Measurements from ENCODE around the gene GABRB3.

Gene GABRB3

DNA sequence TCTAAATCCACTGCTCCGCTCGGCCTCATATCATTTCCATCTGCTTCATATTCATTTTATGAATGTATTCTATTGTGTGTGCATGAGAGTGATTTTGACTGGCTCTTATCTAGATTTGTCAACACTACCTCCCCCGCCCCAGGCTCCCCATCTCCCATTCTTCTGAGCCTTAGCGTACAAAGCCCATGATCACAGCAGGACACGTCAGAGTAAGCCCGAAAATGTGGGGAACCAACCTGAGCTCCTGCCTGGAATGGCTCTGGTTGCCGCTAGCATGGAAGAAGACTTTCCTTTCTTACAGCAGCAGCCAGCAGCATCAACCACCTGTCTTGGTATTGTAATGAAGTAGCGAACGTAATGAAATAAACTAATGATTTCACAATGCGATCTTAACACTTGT lies 61.4 kb downstream of the GABRB3 start:
- DNase-seq (ENCODE audit: low read depth): no peak
- no peak overlapping the region for H3K4me3 ChIP-seq (replicated peaks; ENCODE audit: low read depth, low read length)
- TF ChIP-seq, protein P1, sequence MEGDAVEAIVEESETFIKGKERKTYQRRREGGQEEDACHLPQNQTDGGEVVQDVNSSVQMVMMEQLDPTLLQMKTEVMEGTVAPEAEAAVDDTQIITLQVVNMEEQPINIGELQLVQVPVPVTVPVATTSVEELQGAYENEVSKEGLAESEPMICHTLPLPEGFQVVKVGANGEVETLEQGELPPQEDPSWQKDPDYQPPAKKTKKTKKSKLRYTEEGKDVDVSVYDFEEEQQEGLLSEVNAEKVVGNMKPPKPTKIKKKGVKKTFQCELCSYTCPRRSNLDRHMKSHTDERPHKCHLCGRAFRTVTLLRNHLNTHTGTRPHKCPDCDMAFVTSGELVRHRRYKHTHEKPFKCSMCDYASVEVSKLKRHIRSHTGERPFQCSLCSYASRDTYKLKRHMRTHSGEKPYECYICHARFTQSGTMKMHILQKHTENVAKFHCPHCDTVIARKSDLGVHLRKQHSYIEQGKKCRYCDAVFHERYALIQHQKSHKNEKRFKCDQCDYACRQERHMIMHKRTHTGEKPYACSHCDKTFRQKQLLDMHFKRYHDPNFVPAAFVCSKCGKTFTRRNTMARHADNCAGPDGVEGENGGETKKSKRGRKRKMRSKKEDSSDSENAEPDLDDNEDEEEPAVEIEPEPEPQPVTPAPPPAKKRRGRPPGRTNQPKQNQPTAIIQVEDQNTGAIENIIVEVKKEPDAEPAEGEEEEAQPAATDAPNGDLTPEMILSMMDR (IDR thresholded peaks at IDR 0.05; ENCODE audit: low read length, missing control alignments): no peak

DNA sequence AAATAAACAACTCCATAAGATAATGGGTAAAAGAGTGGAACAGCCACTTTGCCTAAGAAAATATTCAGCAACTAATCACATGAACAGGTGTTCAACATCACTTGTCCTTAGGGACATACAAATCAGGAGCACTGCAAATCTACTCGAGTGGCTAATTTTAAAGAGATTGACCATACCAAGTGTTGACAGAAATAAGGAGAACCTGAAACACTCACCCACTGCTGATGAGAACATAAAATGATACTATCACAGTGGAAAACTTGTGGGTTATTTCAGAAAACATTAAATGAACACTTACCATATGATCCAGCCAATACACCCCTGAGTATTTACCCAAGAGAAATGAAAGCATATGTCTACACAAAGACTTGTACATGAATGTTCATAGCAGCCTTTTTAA lies 70.5 kb downstream of the GABRB3 start:
- no peak overlapping the region for H3K4me3 ChIP-seq (replicated peaks; ENCODE audit: low read depth, low read length)
- DNase-seq (ENCODE audit: low read depth): no peak
- TF ChIP-seq, protein P1 (IDR thresholded peaks at IDR 0.05; ENCODE audit: low read length, missing control alignments): no peak

DNA sequence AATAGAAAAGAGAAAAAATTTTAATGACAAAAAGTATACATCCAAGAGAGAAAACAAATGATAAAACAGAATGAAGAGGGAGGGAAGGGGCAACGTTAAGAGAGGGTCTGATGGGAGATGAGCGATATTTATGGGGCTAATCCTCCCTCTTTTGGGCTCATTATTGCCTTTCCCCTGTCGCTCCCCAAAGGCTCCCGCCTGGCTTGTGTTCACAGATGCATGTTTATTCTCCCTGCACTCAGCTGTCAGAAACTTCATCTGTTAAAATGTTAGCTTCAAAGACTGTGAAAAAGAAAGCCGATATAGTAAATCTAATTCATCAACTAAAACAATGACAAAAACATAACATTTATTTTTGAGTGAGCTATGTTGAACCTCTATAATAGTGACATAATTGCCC lies 74.3 kb downstream of the GABRB3 start:
- TF ChIP-seq, protein P1 (IDR thresholded peaks at IDR 0.05; ENCODE audit: low read length, missing control alignments): no peak
- H3K4me3 ChIP-seq (replicated peaks; ENCODE audit: low read depth, low read length): no peak overlapping the region
- no peak for DNase-seq (ENCODE audit: low read depth)

DNA sequence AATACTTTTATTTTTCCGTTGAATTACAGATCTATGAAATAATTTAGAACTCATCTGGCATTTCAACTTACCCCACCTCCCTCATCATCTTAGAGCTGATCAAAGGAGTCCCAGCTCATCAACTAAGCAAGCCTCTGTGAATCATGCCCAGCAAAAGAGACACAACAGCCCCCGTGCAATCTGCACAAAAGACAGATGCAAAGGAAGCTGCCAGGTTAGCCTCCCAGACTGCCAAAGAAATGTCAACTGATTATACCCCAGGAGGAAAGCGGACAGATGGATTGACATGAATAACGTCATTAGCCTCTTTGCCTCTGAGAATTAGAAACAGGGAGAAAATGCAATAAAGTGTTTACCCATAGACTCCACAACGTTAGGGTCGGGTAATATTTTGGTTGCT lies 75.0 kb downstream of the GABRB3 start:
- TF ChIP-seq, protein P1 (IDR thresholded peaks at IDR 0.05; ENCODE audit: low read length, missing control alignments): no peak
- no peak overlapping the region for H3K4me3 ChIP-seq (replicated peaks; ENCODE audit: low read depth, low read length)
- DNase-seq (ENCODE audit: low read depth): no peak

DNA sequence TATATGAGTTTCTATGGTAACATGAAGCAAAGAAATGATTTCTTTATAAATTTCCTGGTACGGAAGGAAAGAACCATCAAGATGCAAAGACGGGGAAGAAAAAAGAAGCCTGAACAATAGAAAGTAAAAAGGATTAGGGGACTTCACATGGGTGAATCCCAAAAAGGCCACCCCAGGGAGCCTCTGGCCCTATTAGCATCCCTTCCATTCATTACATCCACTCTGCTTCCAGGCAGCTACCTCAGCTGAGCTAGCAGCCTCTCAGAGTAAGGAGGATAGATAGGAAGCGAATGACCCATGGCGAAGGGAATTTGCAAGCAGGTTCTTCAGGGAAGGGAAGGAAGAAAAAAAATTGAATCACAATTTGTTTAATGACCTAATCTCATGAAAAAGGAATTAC lies 81.6 kb downstream of the GABRB3 start:
- TF ChIP-seq, protein P1 (IDR thresholded peaks at IDR 0.05; ENCODE audit: low read length, missing control alignments): no peak
- no peak overlapping the region for H3K4me3 ChIP-seq (replicated peaks; ENCODE audit: low read depth, low read length)

DNA sequence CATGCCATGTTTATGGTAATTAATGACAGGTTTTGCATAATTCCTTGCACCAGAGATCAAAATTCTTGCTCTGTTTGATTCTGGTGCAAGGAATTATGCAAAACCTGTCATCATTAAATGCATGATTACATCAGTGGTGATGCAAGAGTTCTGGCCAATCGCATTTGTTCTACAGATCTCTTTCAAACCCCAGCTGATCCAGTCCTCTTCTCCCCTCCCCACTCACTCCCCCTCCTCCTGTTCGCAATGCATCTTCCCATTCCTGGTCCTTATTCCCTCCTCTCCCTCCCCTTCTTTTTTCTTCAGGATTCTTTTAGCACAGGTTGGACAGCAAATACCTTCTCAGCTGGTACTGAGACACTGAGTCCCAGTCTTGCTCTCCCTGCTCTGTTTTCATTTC lies 82.1 kb downstream of the GABRB3 start:
- DNase-seq (ENCODE audit: low read depth): no peak
- no peak overlapping the region for H3K4me3 ChIP-seq (replicated peaks; ENCODE audit: low read depth, low read length)
- TF ChIP-seq, protein P1 (IDR thresholded peaks at IDR 0.05; ENCODE audit: low read length, missing control alignments): no peak

More for the DNA sequence above, 81.6 kb downstream of the GABRB3 start:
- DNase-seq (ENCODE audit: low read depth): no peak

DNA sequence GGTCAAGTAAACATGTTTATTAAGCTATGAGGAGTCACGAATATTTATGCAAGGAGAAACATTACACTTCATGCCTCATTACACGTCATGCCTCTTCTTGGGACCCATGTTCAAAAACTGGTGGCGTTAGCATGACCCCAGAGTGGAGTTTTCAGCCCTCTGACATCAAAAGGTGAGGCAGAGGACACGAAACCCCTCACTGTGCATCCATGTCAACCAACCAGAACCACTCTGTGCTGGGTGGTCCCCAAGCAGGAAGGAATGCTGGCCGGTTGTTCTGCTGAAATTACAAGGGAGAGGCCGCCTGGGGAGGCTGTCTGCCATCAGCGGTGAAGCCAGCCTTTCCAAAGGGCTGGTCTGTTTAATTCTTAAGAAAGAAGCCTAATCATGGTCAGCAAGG lies 83.4 kb downstream of the GABRB3 start:
- TF ChIP-seq, protein P1 (IDR thresholded peaks at IDR 0.05; ENCODE audit: low read length, missing control alignments): no peak
- no peak overlapping the region for H3K4me3 ChIP-seq (replicated peaks; ENCODE audit: low read depth, low read length)
- no peak for DNase-seq (ENCODE audit: low read depth)
